Measurements from ENCODE around the gene STS.

DNA sequence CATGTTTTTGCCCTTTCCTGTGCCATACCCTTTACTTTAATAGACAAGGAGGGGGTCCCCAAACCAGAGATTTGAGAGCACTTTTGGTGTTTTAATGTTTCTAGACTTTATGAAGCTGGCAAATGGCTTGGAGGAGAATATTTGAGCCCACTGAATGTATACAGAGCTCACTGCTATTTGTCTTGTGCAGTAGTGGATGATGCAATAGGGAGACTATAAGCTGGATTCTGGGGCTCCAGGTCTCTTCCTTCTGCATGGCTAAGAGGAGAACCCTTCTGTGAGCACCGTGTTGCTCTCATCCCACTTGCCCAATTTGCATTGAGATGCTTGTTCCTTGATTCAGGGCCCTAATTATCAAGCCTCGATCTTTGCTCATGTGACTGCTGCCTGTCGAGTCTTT is 9.4 kb downstream of the STS start:
- TF ChIP-seq CTCF (IDR thresholded peaks at IDR 0.05) (no peak), EZH2phosphoT487 (IDR thresholded peaks at IDR 0.05) (no peak), EZH2 (IDR thresholded peaks at IDR 0.05) (no peak)

Data from neural progenitor cell (in vitro differentiated cells).